ENCODE measurements around the gene CDH16. TPM values are rescaled to one million over a fixed set of nuclear protein-coding genes. Genes with fewer than 3 reads are reported as not detected.

CDH16 gene
- total and polyA plus RNA-seq, 2 donors (not counting 3 experiments of a cell fraction or from before 2014, with no cell fraction given) = not detected

- Histone ChIP-seq H3K9me3 (replicated peaks; ENCODE audit: control insufficient read depth, insufficient read depth, low read length) (no peaks in the 10 kb centered on the region), H4K20me1 (replicated peaks; ENCODE audit: control insufficient read depth, extremely low read depth, insufficient read depth, low read length) (no peaks in the 10 kb centered on the region), H3K79me2 (ENCODE audit: control insufficient read depth, insufficient read depth, low read length) (no peaks in the 10 kb centered on the region), H3K27me3 (ENCODE audit: control insufficient read depth in 2 of 2, insufficient read depth in 2 of 2, low read length in 2 of 2) (peaks cover 4 to 10% of the 10 kb centered on the region in 2 experiments), H3K9ac (replicated peaks; ENCODE audit: extremely low read depth, insufficient read depth, low read length) (no peak overlapping the region), H3K27ac (ENCODE audit: insufficient read depth, low read depth, low read length) (no peak overlapping the region), H3K4me3 (replicated peaks in 1 of 3; ENCODE audit: insufficient read depth in 1 of 3, low read depth in 1 of 3, low read length in 3 of 3) (peak overlapping the region; percentile 18 to 45 (median 33)), H3K9me1 (replicated peaks; ENCODE audit: control insufficient read depth, extremely low read depth, insufficient read depth, low read length) (no peaks in the 10 kb centered on the region), H3K36me3 (ENCODE audit: control insufficient read depth in 2 of 2, extremely low read depth in 1 of 2, insufficient read depth in 2 of 2, low read length in 2 of 2) (peaks cover 0 to 9% of the 10 kb centered on the region in 2 experiments), H3K4me2 (ENCODE audit: insufficient read depth, low read length) (peak overlapping the region; percentile 73), H3K4me1 (ENCODE audit: control insufficient read depth, extremely low read depth, insufficient read depth, low read length) (peaks cover 12% of the 10 kb centered on the region), H2AFZ (ENCODE audit: low read depth, low read length) (peak overlapping the region; percentile 72)
- dilution Hi-C loops (cut with MboI; ENCODE audit: extremely low pct_ligation_motif_present, low sequenced_read_pairs) (no loop called here), intact Hi-C loops (cut with micrococcal nuclease) (loop anchor here (1.0 kb wide), 2 partner anchors 52 to 518 kb away; no protein-coding TSS in a partner anchor)
- BruUV-seq (replicated peaks) = no TSS peak
- DNase-seq (ENCODE audit: low read depth, low spot score) (peak; percentile 90), FAIRE-seq (peak; percentile 97)
- POLR2A ChIA-PET = no interaction called here
- no peak for TF ChIP-seq EZH2 (IDR thresholded peaks at IDR 0.05; ENCODE audit: borderline replicate concordance, low read depth, low read length, severe bottlenecking)
- TF ChIP-seq CTCF (IDR thresholded peaks at IDR 0.05; ENCODE audit: extremely low read depth in 1 of 2, insufficient read depth in 1 of 2, low read depth in 1 of 2, low read length in 2 of 2) = peak; percentile 80 to 95
- TF ChIP-seq MYC (IDR thresholded peaks at IDR 0.05; ENCODE audit: low read depth, low read length) = no peak
- CTCF ChIA-PET = interaction anchor here (0.9 to 3.4 kb wide), 8 partner anchors 11 to 238 kb away, joined by 3 to 18 read pairs (median 4); partner anchors contain the start of gene CES3
These were observed 28.8 kb upstream of the CDH16 start for GRCh38 chr16:66947302-66948065.

- Histone ChIP-seq H3K79me2 (ENCODE audit: control insufficient read depth, insufficient read depth, low read length) (no peaks in the 10 kb centered on the region), H3K27ac (ENCODE audit: insufficient read depth, low read depth, low read length) (no peak overlapping the region), H3K9me1 (replicated peaks; ENCODE audit: control insufficient read depth, extremely low read depth, insufficient read depth, low read length) (no peaks in the 10 kb centered on the region), H3K36me3 (ENCODE audit: control insufficient read depth in 2 of 2, extremely low read depth in 1 of 2, insufficient read depth in 2 of 2, low read length in 2 of 2) (peaks cover 0 to 15% of the 10 kb centered on the region in 2 experiments), H3K9ac (replicated peaks; ENCODE audit: extremely low read depth, insufficient read depth, low read length) (no peak overlapping the region), H3K4me1 (ENCODE audit: control insufficient read depth, extremely low read depth, insufficient read depth, low read length) (peaks cover 12% of the 10 kb centered on the region), H4K20me1 (replicated peaks; ENCODE audit: control insufficient read depth, extremely low read depth, insufficient read depth, low read length) (no peaks in the 10 kb centered on the region), H2AFZ (ENCODE audit: low read depth, low read length) (no peak overlapping the region), H3K4me3 (replicated peaks in 1 of 3; ENCODE audit: insufficient read depth in 1 of 3, low read depth in 1 of 3, low read length in 3 of 3) (no peak overlapping the region), H3K4me2 (ENCODE audit: insufficient read depth, low read length) (no peak overlapping the region), H3K27me3 (ENCODE audit: control insufficient read depth in 2 of 2, insufficient read depth in 2 of 2, low read length in 2 of 2) (peaks cover 4 to 10% of the 10 kb centered on the region in 2 experiments), H3K9me3 (replicated peaks; ENCODE audit: control insufficient read depth, insufficient read depth, low read length) (no peaks in the 10 kb centered on the region)
- CTCF ChIA-PET = interaction anchor here (0.9 to 3.4 kb wide), 8 partner anchors 10 to 239 kb away, joined by 3 to 18 read pairs (median 4); partner anchors contain the start of gene CES3
- no peak for TF ChIP-seq GATA2 (IDR thresholded peaks at IDR 0.05; ENCODE audit: insufficient read depth, insufficient read length, low read depth, low read length)
- no peak for TF ChIP-seq JUN (IDR thresholded peaks at IDR 0.05; ENCODE audit: borderline replicate concordance, insufficient read depth, insufficient read length, low read depth)
- TF ChIP-seq MYC (IDR thresholded peaks at IDR 0.05; ENCODE audit: low read depth, low read length) = no peak
- TF ChIP-seq POLR2A (IDR thresholded peaks at IDR 0.05; ENCODE audit: low read depth, low read length) = no peak
- TF ChIP-seq POLR2AphosphoS5 (IDR thresholded peaks at IDR 0.05; ENCODE audit: insufficient read depth, low read depth, low read length) = no peak
- TF ChIP-seq CTCF (IDR thresholded peaks at IDR 0.05; ENCODE audit: extremely low read depth in 1 of 2, insufficient read depth in 1 of 2, low read depth in 1 of 2, low read length in 2 of 2) = no peak
- TF ChIP-seq EZH2 (IDR thresholded peaks at IDR 0.05; ENCODE audit: borderline replicate concordance, low read depth, low read length, severe bottlenecking) = no peak
- no peak for TF ChIP-seq FOS (IDR thresholded peaks at IDR 0.05; ENCODE audit: borderline replicate concordance, insufficient read depth, low read length)
- POLR2A ChIA-PET = no interaction called here
- intact Hi-C loops (cut with micrococcal nuclease) (loop anchor here (1.0 kb wide), 2 partner anchors 52 to 518 kb away; no protein-coding TSS in a partner anchor), dilution Hi-C loops (cut with MboI; ENCODE audit: extremely low pct_ligation_motif_present, low sequenced_read_pairs) (no loop called here)
- DNase-seq (ENCODE audit: low read depth, low spot score) (no peak), FAIRE-seq (no peak)
- no TSS peak for BruUV-seq (replicated peaks)
These were observed 28.3 kb upstream of the CDH16 start for GRCh38 chr16:66946974-66947301.
